ENCODE results near the gene FBXL7.
A peak's percentile ranks its signal among the peaks of the same experiment; 100 is the strongest.

FBXL7 gene

GRCh38 chr5:15499528-15500324 lies at the start of gene FBXL7:
Gene FBXL7, plus strand, starts transcription at chr5:15500180.
- peak; percentile 53 for DNase-seq

GRCh38 chr5:15450473-15450872 lies 49.5 kb upstream of the FBXL7 start:
- no peak for DNase-seq

- no peak for DNase-seq
These were observed 49.0 kb upstream of the FBXL7 start for GRCh38 chr5:15450949-15451348.

GRCh38 chr5:15452030-15452429 lies 48.0 kb upstream of the FBXL7 start:
- no peak for DNase-seq

- no peak for DNase-seq
These were observed 47.2 kb upstream of the FBXL7 start for GRCh38 chr5:15452781-15453180.

- DNase-seq = no peak
These were observed 40.8 kb upstream of the FBXL7 start for GRCh38 chr5:15459200-15459599.

- no peak for DNase-seq
These were observed 36.6 kb upstream of the FBXL7 start for GRCh38 chr5:15463231-15463980.

GRCh38 chr5:15472116-15472515 lies 27.9 kb upstream of the FBXL7 start:
- no peak for DNase-seq

- no peak for DNase-seq
These were observed 25.7 kb upstream of the FBXL7 start for GRCh38 chr5:15474143-15474719.

- DNase-seq = no peak
These were observed 24.6 kb upstream of the FBXL7 start for GRCh38 chr5:15475367-15475766.

- no peak for DNase-seq
These were observed 23.0 kb upstream of the FBXL7 start for GRCh38 chr5:15476977-15477376.

- DNase-seq = no peak
These were observed 19.5 kb upstream of the FBXL7 start for GRCh38 chr5:15480436-15480835.

GRCh38 chr5:15483351-15484097 lies 16.5 kb upstream of the FBXL7 start:
- DNase-seq = peak; percentile 73

GRCh38 chr5:15487228-15487627 lies 12.8 kb upstream of the FBXL7 start:
- no peak for DNase-seq

GRCh38 chr5:15489571-15490235 lies 10.3 kb upstream of the FBXL7 start:
- DNase-seq = no peak

- no peak for DNase-seq
These were observed 7.4 kb upstream of the FBXL7 start for GRCh38 chr5:15492545-15492944.

- no peak for DNase-seq
These were observed 6.5 kb upstream of the FBXL7 start for GRCh38 chr5:15493501-15493900.

GRCh38 chr5:15495026-15495425 lies 5.0 kb upstream of the FBXL7 start:
- no peak for DNase-seq

- no peak for DNase-seq
These were observed 3.1 kb upstream of the FBXL7 start for GRCh38 chr5:15496886-15497285.

GRCh38 chr5:15500325-15501001 lies 483 bp downstream of the FBXL7 start:
- DNase-seq = no peak

- no peak for DNase-seq
These were observed 1.3 kb downstream of the FBXL7 start for GRCh38 chr5:15501091-15501791.
